Smooth muscle cell (in vitro differentiated cells): ENCODE measurements around the gene NCAM2. TPM values are rescaled to one million over a fixed set of nuclear protein-coding genes. Genes with fewer than 3 reads are reported as not detected.

Source experiments
- DNase-seq: peaks from one replicate; lab custom pipeline; 2025; ENCODE audit not compliant: unreplicated experiment; lab: John Stamatoyannopoulos, UW
- H2AFZ ChIP-seq: fragments of 200-600 bp; sonication (generic); 2 replicates; pipeline ENCODE4 v1.6.0; 2016; ENCODE audit warnings: antibody characterized with exemption, low read depth, mild to moderate bottlenecking
- H3F3A ChIP-seq: fragments of 200-600 bp; sonication (generic); 2 replicates; pipeline ENCODE4 v1.6.0; 2017; ENCODE audit warnings: antibody characterized with exemption, low read depth
- H3K27ac ChIP-seq: fragments of 200-600 bp; sonication (generic); 2 replicates; pipeline ENCODE4 v1.5.1; 2016; ENCODE audit warnings: low read depth, mild to moderate bottlenecking
- H3K27me3 ChIP-seq: fragments of 200-600 bp; sonication (generic); 2 replicates; pipeline ENCODE4 v1.6.1; 2016; ENCODE audit warnings: low read depth, mild to moderate bottlenecking
- H3K36me3 ChIP-seq: fragments of 200-600 bp; sonication (generic); 2 replicates; pipeline ENCODE4 v1.5.1; 2016; ENCODE audit warnings: low read depth
- H3K4me1 ChIP-seq: fragments of 200-600 bp; sonication (generic); 2 replicates; pipeline ENCODE4 v1.5.1; 2016; ENCODE audit warnings: low read depth
- H3K4me2 ChIP-seq: fragments of 200-600 bp; sonication (generic); 2 replicates; pipeline ENCODE4 v1.6.0; 2016; ENCODE audit warnings: mild to moderate bottlenecking
- H3K4me3 ChIP-seq: fragments of 200-600 bp; sonication (generic); 2 replicates; pipeline ENCODE4 v1.5.1; 2016; ENCODE audit warnings: mild to moderate bottlenecking
- H3K79me2 ChIP-seq: fragments of 200-600 bp; sonication (generic); 2 replicates; pipeline ENCODE4 v1.6.0; 2016; ENCODE audit warnings: low read depth, mild to moderate bottlenecking
- H3K9ac ChIP-seq: fragments of 200-600 bp; sonication (generic); 2 replicates; pipeline ENCODE4 v1.6.0; 2016; ENCODE audit warnings: low read depth
- H3K9me3 ChIP-seq: fragments of 200-600 bp; sonication (generic); replicated peaks from 2 replicates; pipeline ENCODE4 v1.5.1; 2016; ENCODE audit warnings: low read depth
- H4K20me1 ChIP-seq: fragments of 200-600 bp; sonication (generic); 2 replicates; pipeline ENCODE4 v1.6.0; 2016; ENCODE audit warnings: low read depth
- WGBS: methylation state at CpG from one replicate; pipeline ENCODE4 v1.1.7; 2016; ENCODE audit warnings: low lambda C conversion rate; 5-methylcytosine and 5-hydroxymethylcytosine counted together
- polyA plus RNA-seq: library from polyadenylated mRNA; unstranded; fragments of >200 nt; fragmentation: Nextera tagmentation; extraction: Ambion mirVana; gene quantifications from 2 replicates; pipeline ENCODE4 v1.2.1, GENCODE V29; 2016
- total RNA-seq: library from RNA; depleted of rRNA; stranded (reverse); fragments of >200 nt; gene quantifications from 2 replicates; pipeline ENCODE4 v1.2.3, GENCODE V29; 2014
- TF ChIP-seq, protein P1 (sequence below): fragments of 200-600 bp; sonication (generic); IDR thresholded peaks from 2 replicates; pipeline ENCODE4 v1.5.1; 2017; ENCODE audit warnings: borderline replicate concordance, mild to moderate bottlenecking, antibody characterized with exemption; ENCODE audit not compliant: insufficient read depth, poor library complexity, severe bottlenecking

NCAM2 gene
- total and polyA plus RNA-seq, 2 experiments from 2014 or later, result 0.49 to 0.77 TPM

DNA sequence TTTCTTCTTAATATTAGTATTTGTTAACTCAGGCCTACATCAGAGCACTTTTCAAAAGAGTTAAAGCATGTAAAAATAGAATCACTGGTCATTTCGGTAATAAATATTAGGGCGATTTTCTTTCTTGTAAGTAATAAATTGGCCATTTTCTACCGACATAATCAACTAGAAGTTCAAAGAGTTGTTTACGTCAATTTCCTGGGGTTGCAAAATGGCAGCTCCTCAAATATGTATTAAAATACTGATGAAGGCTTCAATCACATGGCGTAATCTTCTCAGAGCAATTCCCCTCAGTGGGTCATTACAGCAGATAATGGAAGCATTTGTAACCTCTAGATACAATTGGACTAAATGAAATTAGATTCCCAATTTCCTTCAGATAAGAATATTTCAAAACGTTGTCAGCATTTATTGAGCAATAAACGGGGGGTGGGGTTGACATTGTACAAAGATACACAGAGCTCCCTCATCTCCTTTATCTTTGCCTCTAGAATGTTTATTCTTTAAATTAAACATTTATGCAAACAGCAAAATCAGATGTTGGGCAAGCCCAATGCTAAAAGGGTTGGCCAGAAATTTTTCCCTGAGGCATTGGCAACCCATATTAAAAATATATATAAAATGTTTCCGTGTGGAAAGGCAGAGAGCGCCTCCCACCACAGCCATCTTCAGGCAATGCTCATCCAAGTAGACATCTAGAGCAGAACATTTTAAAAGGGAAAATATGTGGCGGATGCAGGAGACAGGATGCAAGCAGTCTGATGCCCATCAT is 240.6 kb downstream of the NCAM2 start:
- H3K27ac ChIP-seq, result no peak overlapping the region
- H3K27me3 ChIP-seq, result no peaks in the 10 kb centered on the region
- no peaks in the 10 kb centered on the region for H3K36me3 ChIP-seq
- H2AFZ ChIP-seq, result no peak overlapping the region
- H4K20me1 ChIP-seq, result no peaks in the 10 kb centered on the region
- H3K9ac ChIP-seq, result no peak overlapping the region
- no peaks in the 10 kb centered on the region for H3F3A ChIP-seq
- no peak for DNase-seq
- no peak overlapping the region for H3K4me2 ChIP-seq
- 88% methylated on average over 10 of the region's 10 CpGs for WGBS
- H3K9me3 ChIP-seq, result no peaks in the 10 kb centered on the region
- no peak overlapping the region for H3K4me3 ChIP-seq
- TF ChIP-seq, protein P1, sequence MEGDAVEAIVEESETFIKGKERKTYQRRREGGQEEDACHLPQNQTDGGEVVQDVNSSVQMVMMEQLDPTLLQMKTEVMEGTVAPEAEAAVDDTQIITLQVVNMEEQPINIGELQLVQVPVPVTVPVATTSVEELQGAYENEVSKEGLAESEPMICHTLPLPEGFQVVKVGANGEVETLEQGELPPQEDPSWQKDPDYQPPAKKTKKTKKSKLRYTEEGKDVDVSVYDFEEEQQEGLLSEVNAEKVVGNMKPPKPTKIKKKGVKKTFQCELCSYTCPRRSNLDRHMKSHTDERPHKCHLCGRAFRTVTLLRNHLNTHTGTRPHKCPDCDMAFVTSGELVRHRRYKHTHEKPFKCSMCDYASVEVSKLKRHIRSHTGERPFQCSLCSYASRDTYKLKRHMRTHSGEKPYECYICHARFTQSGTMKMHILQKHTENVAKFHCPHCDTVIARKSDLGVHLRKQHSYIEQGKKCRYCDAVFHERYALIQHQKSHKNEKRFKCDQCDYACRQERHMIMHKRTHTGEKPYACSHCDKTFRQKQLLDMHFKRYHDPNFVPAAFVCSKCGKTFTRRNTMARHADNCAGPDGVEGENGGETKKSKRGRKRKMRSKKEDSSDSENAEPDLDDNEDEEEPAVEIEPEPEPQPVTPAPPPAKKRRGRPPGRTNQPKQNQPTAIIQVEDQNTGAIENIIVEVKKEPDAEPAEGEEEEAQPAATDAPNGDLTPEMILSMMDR, result no peak
- no peaks in the 10 kb centered on the region for H3K4me1 ChIP-seq
- no peaks in the 10 kb centered on the region for H3K79me2 ChIP-seq

DNA sequence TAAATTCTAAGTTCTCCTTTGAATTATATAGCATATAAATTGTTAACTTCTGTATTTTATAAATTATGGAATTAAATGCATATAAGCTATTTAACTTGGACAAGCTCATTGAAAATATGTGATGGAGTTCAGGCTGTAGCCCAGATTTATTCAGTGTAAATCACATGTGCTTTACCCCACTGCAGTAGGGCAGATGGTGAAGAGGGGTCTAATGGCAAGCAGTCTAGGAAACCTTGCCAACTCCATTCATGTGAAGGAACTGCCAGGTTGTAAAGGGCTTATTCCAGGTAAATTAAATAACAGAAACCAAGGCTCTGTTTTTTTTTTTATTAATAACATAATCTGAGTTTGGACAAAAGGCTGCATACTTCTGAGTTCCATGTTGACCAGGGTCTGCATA is 243.2 kb downstream of the NCAM2 start:
- no peaks in the 10 kb centered on the region for H4K20me1 ChIP-seq
- H3K79me2 ChIP-seq, result no peaks in the 10 kb centered on the region
- no peak overlapping the region for H3K4me3 ChIP-seq
- H3K27me3 ChIP-seq, result no peaks in the 10 kb centered on the region
- no peak overlapping the region for H3K9ac ChIP-seq
- H3K4me2 ChIP-seq, result no peak overlapping the region
- H3K36me3 ChIP-seq, result no peaks in the 10 kb centered on the region
- H3K9me3 ChIP-seq, result no peaks in the 10 kb centered on the region
- TF ChIP-seq, protein P1, result no peak
- DNase-seq, result no peak
- no peaks in the 10 kb centered on the region for H3F3A ChIP-seq
- no peak overlapping the region for H2AFZ ChIP-seq
- H3K4me1 ChIP-seq, result no peaks in the 10 kb centered on the region
- no peak overlapping the region for H3K27ac ChIP-seq

DNA sequence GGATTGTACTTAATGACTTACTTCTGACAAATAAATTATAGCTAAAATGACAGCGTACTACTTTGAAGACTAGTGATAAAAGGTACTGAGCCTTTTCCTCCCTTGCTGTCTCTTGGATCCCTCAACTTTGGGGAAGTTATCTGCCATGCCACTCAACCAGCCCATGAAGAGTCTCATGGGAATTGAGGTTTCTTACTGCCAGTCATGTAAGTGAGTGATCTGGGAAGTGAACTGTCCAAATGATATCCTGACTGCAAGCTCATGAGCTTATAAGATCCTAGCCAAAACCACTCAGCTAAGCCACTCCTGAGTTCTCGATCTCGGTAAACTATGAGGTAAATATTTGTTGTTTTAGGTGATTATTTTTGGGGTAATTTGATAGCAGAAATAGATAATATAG is 247.8 kb downstream of the NCAM2 start:
- Histone ChIP-seq H3K79me2 (no peaks in the 10 kb centered on the region), H3K27me3 (no peaks in the 10 kb centered on the region), H2AFZ (no peak overlapping the region), H3K4me3 (no peak overlapping the region), H3K9me3 (no peaks in the 10 kb centered on the region), H3K9ac (no peak overlapping the region), H3K36me3 (no peaks in the 10 kb centered on the region), H3K27ac (no peak overlapping the region), H3K4me2 (no peak overlapping the region), H3K4me1 (no peaks in the 10 kb centered on the region), H3F3A (no peaks in the 10 kb centered on the region), H4K20me1 (no peaks in the 10 kb centered on the region)
- no peak for DNase-seq
- 95% methylated on average over 3 of the region's 3 CpGs for WGBS
- TF ChIP-seq, protein P1, result no peak

DNA sequence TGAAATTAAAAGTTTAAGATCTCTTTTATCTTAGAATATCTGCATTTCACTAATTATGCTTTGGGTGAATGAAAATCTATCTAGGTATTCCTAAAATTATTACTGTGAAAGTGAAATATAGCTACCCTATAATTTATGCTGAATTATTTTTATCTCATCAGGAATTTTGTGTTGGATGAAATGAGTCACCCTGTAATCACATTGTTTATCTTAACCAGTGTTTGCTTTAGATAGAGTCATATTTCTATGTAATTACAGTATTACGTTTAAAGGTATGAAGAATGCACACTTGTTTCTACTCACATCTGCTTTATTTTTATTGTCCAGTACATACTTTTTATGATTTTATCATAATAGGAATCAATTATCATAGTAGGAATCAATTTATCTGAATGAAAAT is 249.2 kb downstream of the NCAM2 start:
- no peak overlapping the region for H3K27ac ChIP-seq
- no peaks in the 10 kb centered on the region for H3K79me2 ChIP-seq
- H3K4me1 ChIP-seq, result no peaks in the 10 kb centered on the region
- no peaks in the 10 kb centered on the region for H4K20me1 ChIP-seq
- H2AFZ ChIP-seq, result no peak overlapping the region
- DNase-seq, result no peak
- no peaks in the 10 kb centered on the region for H3F3A ChIP-seq
- no peaks in the 10 kb centered on the region for H3K27me3 ChIP-seq
- H3K4me2 ChIP-seq, result no peak overlapping the region
- no peaks in the 10 kb centered on the region for H3K9me3 ChIP-seq
- no peak overlapping the region for H3K4me3 ChIP-seq
- no peaks in the 10 kb centered on the region for H3K36me3 ChIP-seq
- no peak overlapping the region for H3K9ac ChIP-seq
- WGBS, result 74% methylated on average over 1 of the region's 1 CpG
- TF ChIP-seq, protein P1, result no peak
